CD14-positive monocyte (primary cell): ENCODE results near the gene EXOC6. TPM values are rescaled to one million over a fixed set of nuclear protein-coding genes. Genes with fewer than 3 reads are reported as not detected.

Source experiments
- DNase-seq, 3 donors: peaks; one replicate each; pipeline ENCODE4 v3.0.0-alpha.2; 2011 to 2022
- H2AFZ ChIP-seq: 2 replicates; pipeline ENCODE4 v1.6.0; 2012; ENCODE audit warnings: mild to moderate bottlenecking, low read depth, low read length, inconsistent platforms; ENCODE audit not compliant: insufficient read depth, poor library complexity, severe bottlenecking
- H3K27ac ChIP-seq, 2 donors: 1 replicate in 1 of 2; 2 replicates in 1 of 2; pipeline ENCODE4 v1.5.1; 2012 to 2013; ENCODE audit warnings: low read length in 2 of 2, control low read depth in 1 of 2, inconsistent platforms in 1 of 2, low read depth in 1 of 2, mild to moderate bottlenecking in 1 of 2
- H3K27me3 ChIP-seq, 2 donors: one replicate each; pipeline versions ENCODE4 v1.6.0 to v1.6.1; 2011 to 2013; ENCODE audit warnings: low read length in 2 of 2; ENCODE audit not compliant: control insufficient read depth in 2 of 2, insufficient read depth in 2 of 2
- H3K36me3 ChIP-seq, 2 donors: replicated peaks in 1 of 2; 1 replicate in 1 of 2; 2 replicates in 1 of 2; pipeline versions ENCODE4 v1.5.1 to v1.6.1; 2012 to 2013; ENCODE audit warnings: low read length in 2 of 2, control low read depth in 1 of 2, inconsistent platforms in 1 of 2, mild to moderate bottlenecking in 1 of 2; ENCODE audit not compliant: insufficient read depth in 2 of 2, control insufficient read depth in 1 of 2
- H3K4me1 ChIP-seq, 2 donors: 1 replicate in 1 of 2; 2 replicates in 1 of 2; pipeline versions ENCODE4 v1.5.1 to v1.6.1; 2012 to 2013; ENCODE audit warnings: low read length in 2 of 2, control low read depth in 1 of 2, inconsistent platforms in 1 of 2, mild to moderate bottlenecking in 1 of 2, moderate library complexity in 1 of 2; ENCODE audit not compliant: insufficient read depth in 2 of 2, control insufficient read depth in 1 of 2
- H3K4me2 ChIP-seq: replicated peaks from 2 replicates; pipeline ENCODE3; 2012; ENCODE audit warnings: low read length, moderate library complexity, mild to moderate bottlenecking; ENCODE audit not compliant: poor library complexity, severe bottlenecking; ENCODE audit errors: extremely low read depth
- H3K4me3 ChIP-seq, 3 experiments: fragments of 200-600 bp in 1 of 3; sonication (generic) in 1 of 3; replicated peaks in 1 of 3; 1 replicate in 2 of 3; 2 replicates in 1 of 3; pipeline ENCODE4 v1.5.1; 2011 to 2013; ENCODE audit warnings: low read length in 3 of 3, mild to moderate bottlenecking in 3 of 3, control low read depth in 2 of 3, low read depth in 2 of 3, inconsistent platforms in 1 of 3, moderate library complexity in 1 of 3
- H3K79me2 ChIP-seq: 2 replicates; pipeline ENCODE4 v1.6.0; 2012; ENCODE audit warnings: mild to moderate bottlenecking, control low read depth, inconsistent platforms, low read length, moderate library complexity; ENCODE audit not compliant: insufficient read depth
- H3K9ac ChIP-seq: 2 replicates; pipeline ENCODE4 v1.6.0; 2017; ENCODE audit warnings: low read length, mild to moderate bottlenecking; ENCODE audit not compliant: insufficient read depth, poor library complexity, severe bottlenecking
- H3K9me3 ChIP-seq, 2 donors: replicated peaks in 1 of 2; 1 replicate in 1 of 2; 2 replicates in 1 of 2; pipeline versions ENCODE4 v1.5.1 to v1.6.1; 2012 to 2013; ENCODE audit warnings: low read length in 2 of 2, control low read depth in 1 of 2; ENCODE audit not compliant: control insufficient read depth in 1 of 2, insufficient read depth in 1 of 2
- H4K20me1 ChIP-seq: 2 replicates; pipeline ENCODE4 v1.6.0; 2012; ENCODE audit warnings: mild to moderate bottlenecking, low read length, control low read depth, moderate library complexity; ENCODE audit not compliant: insufficient read depth
- H3K27ac Mint-ChIP-seq, 7 donors: one replicate each; pipeline ENCODE4 v1.8.0; 2020; ENCODE audit warnings: mild to moderate bottlenecking in 7 of 7, mixed read lengths in 7 of 7, moderate library complexity in 6 of 7, inconsistent platforms in 2 of 7
- H3K27me3 Mint-ChIP-seq, 3 donors: one replicate each; pipeline ENCODE4 v1.8.0; 2021 to 2022; ENCODE audit warnings: low read depth in 3 of 3, mild to moderate bottlenecking in 3 of 3, mixed read lengths in 3 of 3, moderate library complexity in 3 of 3, inconsistent platforms in 1 of 3
- H3K36me3 Mint-ChIP-seq, 2 donors: one replicate each; pipeline ENCODE4 v1.8.0; 2020; ENCODE audit warnings: mixed read lengths in 2 of 2, inconsistent platforms in 1 of 2, mild to moderate bottlenecking in 1 of 2
- H3K4me1 Mint-ChIP-seq: one replicate; pipeline ENCODE4 v1.8.0; 2020; ENCODE audit warnings: mild to moderate bottlenecking, mixed read lengths
- H3K4me3 Mint-ChIP-seq, 2 donors: one replicate each; pipeline ENCODE4 v1.8.0; 2020; ENCODE audit warnings: mild to moderate bottlenecking in 2 of 2, mixed read lengths in 2 of 2, moderate library complexity in 1 of 2
- H3K9me3 Mint-ChIP-seq, 7 donors: one replicate each; pipeline ENCODE4 v1.8.0; 2020 to 2022; ENCODE audit warnings: mixed read lengths in 7 of 7, mild to moderate bottlenecking in 6 of 7, moderate library complexity in 6 of 7, inconsistent platforms in 2 of 7
- CTCF ChIP-seq: fragments of 200-600 bp; IDR thresholded peaks from one replicate; pipeline ENCODE4 v1.8.0; 2022; ENCODE audit warnings: antibody characterized with exemption, mild to moderate bottlenecking
- WGBS: methylation state at CpG from one replicate; pipeline ENCODE4 v1.1.5; 2013; ENCODE audit warnings: missing lambda C conversion rate; ENCODE audit not compliant: insufficient coverage; 5-methylcytosine and 5-hydroxymethylcytosine counted together
- intact Hi-C, 2 donors: fragments of 100-400 bp; cut with micrococcal nuclease; formaldehyde crosslinking; loops; one replicate each; pipeline versions ENCODE4 v1.15.0 to v1.15.1; 2023
- polyA plus RNA-seq, 3 donors: library from polyadenylated mRNA; depleted of rRNA in 1 of 3; unstranded in 2 of 3; stranded (reverse) in 1 of 3; fragments of 300-500 nt in 2 of 3; fragments of >200 nt in 1 of 3; fragmentation: Illumina TruSeq in 2 of 3; gene quantifications; 1 replicate in 2 of 3; 2 replicates in 1 of 3; pipeline ENCODE4 v1.2.3, GENCODE V29; 2012 to 2021

Gene EXOC6
- polyA plus RNA-seq, 3 donors = 7.5 to 9.6 (median 8.3) TPM

- H3K4me3 ChIP-seq = no peak overlapping the region
- no peak overlapping the region for H3K27ac ChIP-seq
- no peak overlapping the region for H3K4me2 ChIP-seq
- H3K4me1 ChIP-seq = peaks cover 10 to 14% of the 10 kb centered on the region in 2 donors
- Mint-ChIP-seq H3K36me3 (peaks cover 3% of the 10 kb centered on the region in 2 donors), H3K4me3 (no peak overlapping the region), H3K9me3 (peaks cover 0 to 5% (median 0%) of the 10 kb centered on the region in 7 donors), H3K4me1 (peaks cover 33% of the 10 kb centered on the region), H3K27me3 (no peaks in the 10 kb centered on the region), H3K27ac (no peak overlapping the region)
- H3K79me2 ChIP-seq = peaks cover 92% of the 10 kb centered on the region
- H2AFZ ChIP-seq = no peak overlapping the region
- H4K20me1 ChIP-seq = peaks cover 41% of the 10 kb centered on the region
- peak; percentile 72 for TF ChIP-seq CTCF
- no peaks in the 10 kb centered on the region for H3K27me3 ChIP-seq
- no peaks in the 10 kb centered on the region for H3K36me3 ChIP-seq
- intact Hi-C loops = loop anchor here in 1 of 2 donors (10.0 kb wide), 1 partner anchor 356 kb away; no protein-coding TSS in a partner anchor
- no CpG with 5 or more reads among the region's 4 CpGs for WGBS
- H3K9ac ChIP-seq = no peak overlapping the region
- H3K9me3 ChIP-seq = no peaks in the 10 kb centered on the region
- peak; percentile 20 to 56 (median 40) for DNase-seq
Measured at GRCh38 chr10:92880233-92880861, 32.0 kb downstream of the EXOC6 start.

GRCh38 chr10:92880917-92881316 is 32.6 kb downstream of the EXOC6 start:
- no peak for TF ChIP-seq CTCF
- Histone ChIP-seq H3K9ac (peak overlapping the region; percentile 4), H4K20me1 (peaks cover 40% of the 10 kb centered on the region), H3K4me1 (peaks cover 10 to 14% of the 10 kb centered on the region in 2 donors), H3K4me3 (no peak overlapping the region), H3K4me2 (no peak overlapping the region), H3K27me3 (no peaks in the 10 kb centered on the region), H3K36me3 (no peaks in the 10 kb centered on the region), H3K9me3 (no peaks in the 10 kb centered on the region), H2AFZ (no peak overlapping the region), H3K79me2 (peaks cover 94% of the 10 kb centered on the region), H3K27ac (peak overlapping the region in 1 of 2 donors; percentile 20)
- no peak for DNase-seq
- no peak overlapping the region for H3K4me3 Mint-ChIP-seq
- peaks cover 0 to 5% (median 0%) of the 10 kb centered on the region in 7 donors for H3K9me3 Mint-ChIP-seq
- H3K36me3 Mint-ChIP-seq = peaks cover 3% of the 10 kb centered on the region in 2 donors
- no peaks in the 10 kb centered on the region for H3K27me3 Mint-ChIP-seq
- intact Hi-C loops = loop anchor here in 1 of 2 donors (10.0 kb wide), 1 partner anchor 356 kb away; no protein-coding TSS in a partner anchor
- WGBS = 93% methylated on average over 2 of the region's 2 CpGs
- peaks cover 33% of the 10 kb centered on the region for H3K4me1 Mint-ChIP-seq
- peak overlapping the region in 1 of 7 donors; percentile 30 for H3K27ac Mint-ChIP-seq
